Stomach (tissue), 9 donors: ENCODE data around the gene TMEM120B. TPM values are rescaled to one million over a fixed set of nuclear protein-coding genes. Genes with fewer than 3 reads are reported as not detected.

Experiments
- DNase-seq, 2 donors: peaks; one replicate each; pipeline versions ENCODE4 v3.0.0 to v3.0.0-alpha.2; 2013 to 2019
- H3K27ac ChIP-seq, 5 donors: fragments of 200-600 bp in 4 of 5; sonication (generic) in 4 of 5; one replicate each; pipeline ENCODE4 v1.5.1; 2013 to 2019; ENCODE audit warnings: mild to moderate bottlenecking in 1 of 5, moderate library complexity in 1 of 5
- H3K27me3 ChIP-seq, 3 donors: fragments of 200-600 bp; sonication (generic); one replicate each; pipeline ENCODE4 v1.5.1; 2017 to 2019; ENCODE audit warnings: mixed run types in 1 of 3
- H3K36me3 ChIP-seq, 4 donors: fragments of 200-600 bp; sonication (generic); 1 replicate in 3 of 4; 2 replicates in 1 of 4; pipeline ENCODE4 v1.5.1; 2016 to 2019
- H3K4me1 ChIP-seq, 4 donors: fragments of 200-600 bp; sonication (generic); one replicate each; pipeline ENCODE4 v1.5.1; 2016 to 2019
- H3K4me3 ChIP-seq, 4 donors: fragments of 200-600 bp; sonication (generic) in 3 of 4; one replicate each; pipeline ENCODE4 v1.5.1; 2016 to 2019; ENCODE audit warnings: mild to moderate bottlenecking in 1 of 4
- H3K9me3 ChIP-seq, 4 donors: fragments of 200-600 bp; sonication (generic); one replicate each; pipeline ENCODE4 v1.5.1; 2016 to 2019
- EP300 ChIP-seq: sonication (generic); formaldehyde crosslinking; IDR thresholded peaks from one replicate; pipeline ENCODE4 v1.6.1; 2017; ENCODE audit warnings: antibody characterized with exemption
- POLR2A ChIP-seq, 4 donors: fragments of 450-650 bp; IDR thresholded peaks; one replicate each; pipeline ENCODE4 v1.6.1; 2016; ENCODE audit warnings: antibody characterized with exemption in 4 of 4, control low read depth in 2 of 4, mild to moderate bottlenecking in 1 of 4, moderate library complexity in 1 of 4
- POLR2AphosphoS5 ChIP-seq, 3 donors: sonication (generic); formaldehyde crosslinking; IDR thresholded peaks; one replicate each; pipeline ENCODE4 v1.6.1; 2016; ENCODE audit warnings: antibody characterized with exemption in 3 of 3
- WGBS, 5 donors: extraction: QIAGEN DNeasy Blood & Tissue Kit in 3 of 5; methylation state at CpG; one replicate each; pipeline versions ENCODE4 v1.1.5 to v1.1.7; 2013 to 2018; 5-methylcytosine and 5-hydroxymethylcytosine counted together
- intact Hi-C: fragments of 100-400 bp; cut with DNase I; formaldehyde crosslinking; loops from one replicate; pipeline ENCODE4 v1.15.1; 2023; ENCODE audit warnings: low total_unique reads
- polyA plus RNA-seq, 3 donors: library from polyadenylated mRNA; stranded (reverse); fragments of 200-250 nt; gene quantifications; one replicate each; pipeline ENCODE4 v1.2.3, GENCODE V29; 2013
- total RNA-seq, 5 donors: library from RNA; depleted of rRNA; stranded (reverse); fragments of >200 nt; gene quantifications; one replicate each; pipeline versions ENCODE4 v1.1.0 to v1.2.3, GENCODE V29; 2014 to 2016
- TF ChIP-seq, protein P1 (sequence below), 7 experiments: fragments of 450-650 bp in 4 of 7; fragments of 200-600 bp in 3 of 7; sonication (generic) in 3 of 7; IDR thresholded peaks; one replicate each; pipeline ENCODE4 v1.5.1; 2016 to 2019; ENCODE audit warnings: antibody characterized with exemption in 7 of 7, control low read depth in 2 of 7, mild to moderate bottlenecking in 1 of 7
- donor health status: healthy with polysubstance abuse.
- donor health status: Bipolar disorder and iron deficiency.
- donor health status: healthy.

The TMEM120B gene
- total and polyA plus RNA-seq, 8 donors = 0.58 to 11.6 (median 4.4) TPM

GRCh38 chr12:121748218-121748570 lies 35.6 kb downstream of the TMEM120B start:
- Histone ChIP-seq H3K27me3 (no peaks in the 10 kb centered on the region), H3K9me3 (no peaks in the 10 kb centered on the region), H3K4me3 (no peak overlapping the region), H3K27ac (peak overlapping the region in 2 of 5 donors; percentile 68 to 78), H3K4me1 (peaks cover 0 to 12% (median 2%) of the 10 kb centered on the region in 4 donors), H3K36me3 (peaks cover 0 to 43% (median 33%) of the 10 kb centered on the region in 4 donors)
- TF ChIP-seq POLR2A (IDR thresholded peaks at IDR 0.05) (no peak), POLR2AphosphoS5 (IDR thresholded peaks at IDR 0.05) (no peak), EP300 (no peak)
- TF ChIP-seq, protein P1, sequence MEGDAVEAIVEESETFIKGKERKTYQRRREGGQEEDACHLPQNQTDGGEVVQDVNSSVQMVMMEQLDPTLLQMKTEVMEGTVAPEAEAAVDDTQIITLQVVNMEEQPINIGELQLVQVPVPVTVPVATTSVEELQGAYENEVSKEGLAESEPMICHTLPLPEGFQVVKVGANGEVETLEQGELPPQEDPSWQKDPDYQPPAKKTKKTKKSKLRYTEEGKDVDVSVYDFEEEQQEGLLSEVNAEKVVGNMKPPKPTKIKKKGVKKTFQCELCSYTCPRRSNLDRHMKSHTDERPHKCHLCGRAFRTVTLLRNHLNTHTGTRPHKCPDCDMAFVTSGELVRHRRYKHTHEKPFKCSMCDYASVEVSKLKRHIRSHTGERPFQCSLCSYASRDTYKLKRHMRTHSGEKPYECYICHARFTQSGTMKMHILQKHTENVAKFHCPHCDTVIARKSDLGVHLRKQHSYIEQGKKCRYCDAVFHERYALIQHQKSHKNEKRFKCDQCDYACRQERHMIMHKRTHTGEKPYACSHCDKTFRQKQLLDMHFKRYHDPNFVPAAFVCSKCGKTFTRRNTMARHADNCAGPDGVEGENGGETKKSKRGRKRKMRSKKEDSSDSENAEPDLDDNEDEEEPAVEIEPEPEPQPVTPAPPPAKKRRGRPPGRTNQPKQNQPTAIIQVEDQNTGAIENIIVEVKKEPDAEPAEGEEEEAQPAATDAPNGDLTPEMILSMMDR (IDR thresholded peaks at IDR 0.05) = no peak
- WGBS, 5 donors = 62 to 76% (median 70%) methylated on average over 12 to 13 of the region's 13 CpGs
- intact Hi-C loops = no loop called here
- no peak for DNase-seq

GRCh38 chr12:121748571-121749265 lies 36.2 kb downstream of the TMEM120B start:
- Histone ChIP-seq H3K9me3 (no peaks in the 10 kb centered on the region), H3K27ac (peak overlapping the region in 2 of 5 donors; percentile 68 to 78), H3K4me3 (no peak overlapping the region), H3K4me1 (peaks cover 0 to 14% (median 4%) of the 10 kb centered on the region in 4 donors), H3K36me3 (peaks cover 0 to 43% (median 33%) of the 10 kb centered on the region in 4 donors), H3K27me3 (no peaks in the 10 kb centered on the region)
- intact Hi-C loops = no loop called here
- TF ChIP-seq, protein P1 (IDR thresholded peaks at IDR 0.05) = no peak
- TF ChIP-seq POLR2AphosphoS5 (IDR thresholded peaks at IDR 0.05) (peak in 1 of 3 donors; percentile 38), EP300 (no peak)
- 43 to 53% (median 47%) methylated on average over 15 to 17 of the region's 17 CpGs for WGBS, 5 donors
- peak in 1 of 2 donors; percentile 88 for DNase-seq

DNA sequence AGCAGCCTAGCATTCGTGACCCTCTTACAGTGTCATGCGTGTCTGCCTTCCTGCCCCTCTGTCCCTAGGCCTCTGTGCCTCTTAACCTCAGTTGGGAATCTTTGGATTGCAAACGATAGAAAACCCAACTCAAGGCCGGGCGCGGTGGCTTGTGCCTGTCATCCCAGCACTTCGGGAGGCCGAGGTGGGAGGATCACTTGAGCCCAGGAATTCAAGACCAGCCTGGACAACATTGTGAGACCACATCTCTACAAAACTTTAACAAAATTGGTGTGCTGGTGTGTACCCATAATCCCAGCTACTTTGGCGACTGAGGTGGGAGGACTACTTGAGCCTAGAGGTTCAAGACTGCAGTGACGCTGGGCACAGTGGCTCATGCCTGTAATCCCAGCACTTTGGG lies 36.7 kb downstream of the TMEM120B start:
- H3K4me3 ChIP-seq = no peak overlapping the region
- WGBS, 5 donors = 85 to 92% (median 86%) methylated on average over 10 of the region's 10 CpGs
- TF ChIP-seq, protein P1 (IDR thresholded peaks at IDR 0.05) = no peak
- TF ChIP-seq POLR2AphosphoS5 (IDR thresholded peaks at IDR 0.05) = no peak
- TF ChIP-seq EP300 = no peak
- TF ChIP-seq POLR2A (IDR thresholded peaks at IDR 0.05) = no peak
- no peaks in the 10 kb centered on the region for H3K27me3 ChIP-seq
- intact Hi-C loops = no loop called here
- no peaks in the 10 kb centered on the region for H3K9me3 ChIP-seq
- peak overlapping the region in 2 of 5 donors; percentile 68 to 78 for H3K27ac ChIP-seq
- no peak for DNase-seq
- peaks cover 0 to 43% (median 33%) of the 10 kb centered on the region in 4 donors for H3K36me3 ChIP-seq
- peaks cover 0 to 20% (median 7%) of the 10 kb centered on the region in 4 donors for H3K4me1 ChIP-seq

- Histone ChIP-seq H3K36me3 (peaks cover 0 to 49% (median 33%) of the 10 kb centered on the region in 4 donors), H3K4me1 (peaks cover 0 to 26% (median 13%) of the 10 kb centered on the region in 4 donors), H3K27me3 (no peaks in the 10 kb centered on the region), H3K4me3 (no peak overlapping the region), H3K27ac (no peak overlapping the region), H3K9me3 (no peaks in the 10 kb centered on the region)
- TF ChIP-seq POLR2A (IDR thresholded peaks at IDR 0.05) = no peak
- TF ChIP-seq, protein P1 (IDR thresholded peaks at IDR 0.05) = no peak
- TF ChIP-seq POLR2AphosphoS5 (IDR thresholded peaks at IDR 0.05) = no peak
- TF ChIP-seq EP300 = no peak
- intact Hi-C loops = no loop called here
- 0 to 71% (median 6%) methylated on average over 1 of the region's 1 CpG for WGBS, 5 donors
- no peak for DNase-seq
These were observed 38.0 kb downstream of the TMEM120B start for GRCh38 chr12:121750507-121750955.
